ENCODE data around the gene ATF5.

DNA sequence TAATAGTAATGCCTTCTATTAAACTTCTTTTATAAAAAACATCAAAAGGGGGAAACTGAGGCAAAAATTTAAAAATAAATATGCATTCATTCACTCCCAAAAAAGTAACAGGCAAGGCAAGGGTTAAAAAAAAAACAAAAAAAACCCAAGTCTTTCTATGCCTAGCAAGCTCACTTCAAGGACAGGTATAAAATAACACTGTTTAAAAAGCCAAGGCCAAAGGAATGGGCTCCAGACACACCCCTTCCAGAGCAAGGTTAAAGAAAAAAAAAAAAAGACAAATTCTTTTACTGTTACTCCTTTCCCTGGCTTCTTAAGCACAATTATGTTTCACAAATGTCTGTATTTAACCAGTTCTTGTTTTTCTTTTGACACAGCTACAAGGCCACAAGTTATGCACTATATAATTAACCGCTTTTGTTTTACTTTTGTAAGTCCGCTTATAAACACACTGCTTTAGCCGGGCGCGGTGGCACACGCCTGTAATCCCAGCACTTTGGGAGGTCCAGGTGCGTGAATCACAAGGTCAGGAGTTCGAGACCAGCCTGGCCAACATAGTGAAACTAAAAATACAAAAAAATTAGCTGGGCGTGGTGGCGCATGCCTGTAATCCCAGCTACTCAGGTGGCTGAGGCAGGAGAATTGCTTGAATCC is 28.4 kb downstream of the ATF5 start:
- TF ChIP-seq, protein P1, sequence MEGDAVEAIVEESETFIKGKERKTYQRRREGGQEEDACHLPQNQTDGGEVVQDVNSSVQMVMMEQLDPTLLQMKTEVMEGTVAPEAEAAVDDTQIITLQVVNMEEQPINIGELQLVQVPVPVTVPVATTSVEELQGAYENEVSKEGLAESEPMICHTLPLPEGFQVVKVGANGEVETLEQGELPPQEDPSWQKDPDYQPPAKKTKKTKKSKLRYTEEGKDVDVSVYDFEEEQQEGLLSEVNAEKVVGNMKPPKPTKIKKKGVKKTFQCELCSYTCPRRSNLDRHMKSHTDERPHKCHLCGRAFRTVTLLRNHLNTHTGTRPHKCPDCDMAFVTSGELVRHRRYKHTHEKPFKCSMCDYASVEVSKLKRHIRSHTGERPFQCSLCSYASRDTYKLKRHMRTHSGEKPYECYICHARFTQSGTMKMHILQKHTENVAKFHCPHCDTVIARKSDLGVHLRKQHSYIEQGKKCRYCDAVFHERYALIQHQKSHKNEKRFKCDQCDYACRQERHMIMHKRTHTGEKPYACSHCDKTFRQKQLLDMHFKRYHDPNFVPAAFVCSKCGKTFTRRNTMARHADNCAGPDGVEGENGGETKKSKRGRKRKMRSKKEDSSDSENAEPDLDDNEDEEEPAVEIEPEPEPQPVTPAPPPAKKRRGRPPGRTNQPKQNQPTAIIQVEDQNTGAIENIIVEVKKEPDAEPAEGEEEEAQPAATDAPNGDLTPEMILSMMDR (IDR thresholded peaks at IDR 0.05; ENCODE audit: control extremely low read depth in 1 of 3, insufficient read depth in 1 of 3, low read depth in 1 of 3, low read length in 3 of 3), result no peak
- TF ChIP-seq, protein P2, sequence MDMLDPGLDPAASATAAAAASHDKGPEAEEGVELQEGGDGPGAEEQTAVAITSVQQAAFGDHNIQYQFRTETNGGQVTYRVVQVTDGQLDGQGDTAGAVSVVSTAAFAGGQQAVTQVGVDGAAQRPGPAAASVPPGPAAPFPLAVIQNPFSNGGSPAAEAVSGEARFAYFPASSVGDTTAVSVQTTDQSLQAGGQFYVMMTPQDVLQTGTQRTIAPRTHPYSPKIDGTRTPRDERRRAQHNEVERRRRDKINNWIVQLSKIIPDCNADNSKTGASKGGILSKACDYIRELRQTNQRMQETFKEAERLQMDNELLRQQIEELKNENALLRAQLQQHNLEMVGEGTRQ (IDR thresholded peaks at IDR 0.05; ENCODE audit: low read length), result no peak
- no peak for TF ChIP-seq POLR2A (IDR thresholded peaks at IDR 0.05; ENCODE audit: control extremely low read depth in 1 of 2, low read depth in 2 of 2, low read length in 2 of 2)
- no peak for TF ChIP-seq RFX5 (IDR thresholded peaks at IDR 0.05; ENCODE audit: borderline replicate concordance, low read depth, low read length)
- no peak for TF ChIP-seq SUZ12 (IDR thresholded peaks at IDR 0.05; ENCODE audit: low read length)
- TF ChIP-seq, protein P3, sequence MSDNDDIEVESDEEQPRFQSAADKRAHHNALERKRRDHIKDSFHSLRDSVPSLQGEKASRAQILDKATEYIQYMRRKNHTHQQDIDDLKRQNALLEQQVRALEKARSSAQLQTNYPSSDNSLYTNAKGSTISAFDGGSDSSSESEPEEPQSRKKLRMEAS (IDR thresholded peaks at IDR 0.05), result no peak
- no peak for TF ChIP-seq RXRA (IDR thresholded peaks at IDR 0.05; ENCODE audit: insufficient read depth, low read depth, low read length)
- no peak for TF ChIP-seq ATF3 (IDR thresholded peaks at IDR 0.05; ENCODE audit: insufficient read depth, low read depth, low read length)
- TF ChIP-seq CREB1 (IDR thresholded peaks at IDR 0.05), result no peak
- TF ChIP-seq CHD2 (IDR thresholded peaks at IDR 0.05; ENCODE audit: low read length), result no peak
- TF ChIP-seq NRF1 (IDR thresholded peaks at IDR 0.05; ENCODE audit: low read depth, low read length), result no peak
- no peak for TF ChIP-seq POLR2AphosphoS5 (IDR thresholded peaks at IDR 0.05; ENCODE audit: low read depth, low read length)
- TF ChIP-seq TEAD4 (IDR thresholded peaks at IDR 0.05; ENCODE audit: low read depth, low read length), result no peak

Measured in H1 (cell line).